HEK293 (cell line): ENCODE data around the gene MARF1.
"Not testable (repeated sequence)": the region's sequence is repeated elsewhere in the genome, so short reads cannot be mapped to it uniquely, and the experiment has no call there.

ENCODE experiments used
- CTCF ChIA-PET: fragments of 350-600 bp; formaldehyde crosslinking; extraction: SDS; loops from one replicate; lab custom pipeline; 2021; ENCODE audit warnings: antibody characterized with exemption; lab: Yijun Ruan, JAX
- POLR2A ChIA-PET: fragments of 300-600 bp; formaldehyde crosslinking; extraction: SDS; loops from one replicate; lab custom pipeline; 2020; ENCODE audit warnings: antibody characterized with exemption, inconsistent platforms; lab: Yijun Ruan, JAX
- H3K27ac ChIP-seq: fragments of 200-500 bp; sonication (Bioruptor generic); 2 replicates; pipeline ENCODE4 v1.5.1; 2014; ENCODE audit warnings: low read depth, low read length, control low read depth, inconsistent platforms; ENCODE audit errors: extremely low read depth
- H3K36me3 ChIP-seq, 2 experiments: fragments of 200-500 bp in 1 of 2; sonication (Bioruptor generic) in 1 of 2; 1 replicate in 1 of 2; 2 replicates in 1 of 2; pipeline ENCODE4 v1.5.1; 2014 to 2017; ENCODE audit warnings: inconsistent platforms in 2 of 2, low read length in 2 of 2; ENCODE audit not compliant: control insufficient read depth in 2 of 2, insufficient read depth in 1 of 2
- H3K4me1 ChIP-seq: fragments of 200-500 bp; sonication (Bioruptor generic); 2 replicates; pipeline ENCODE4 v1.5.1; 2014; ENCODE audit warnings: mild to moderate bottlenecking, low read length, inconsistent platforms; ENCODE audit not compliant: control insufficient read depth, insufficient read depth
- H3K4me3 ChIP-seq: 2 replicates; pipeline ENCODE4 v1.5.1; 2011; ENCODE audit warnings: low read depth, mild to moderate bottlenecking, control low read depth, low read length, moderate library complexity
- H3K9me3 ChIP-seq: fragments of 200-500 bp; sonication (Bioruptor generic); 2 replicates; pipeline ENCODE4 v1.5.1; 2014; ENCODE audit warnings: low read depth, low read length, inconsistent platforms; ENCODE audit not compliant: control insufficient read depth, insufficient read depth
- GLI2 ChIP-seq: fragments of 450-650 bp; formaldehyde crosslinking; IDR thresholded peaks from 2 replicates; pipeline ENCODE4; 2017; ENCODE audit warnings: missing biosample characterization, missing genetic modification characterization, low read depth, borderline replicate concordance
- GLI4 ChIP-seq: fragments of 450-650 bp; formaldehyde crosslinking; IDR thresholded peaks from 2 replicates; pipeline ENCODE4 v1.5.1; 2016; ENCODE audit warnings: missing biosample characterization, missing genetic modification characterization
- KLF1 ChIP-seq: fragments of 450-650 bp; formaldehyde crosslinking; IDR thresholded peaks from 2 replicates; pipeline ENCODE4 v1.5.1; 2016; ENCODE audit warnings: missing biosample characterization, missing genetic modification characterization
- PRDM1 ChIP-seq: fragments of 450-650 bp; formaldehyde crosslinking; IDR thresholded peaks from 2 replicates; pipeline ENCODE4; 2016; ENCODE audit warnings: missing biosample characterization, missing genetic modification characterization
- REPIN1 ChIP-seq: fragments of 450-650 bp; formaldehyde crosslinking; IDR thresholded peaks from 2 replicates; pipeline ENCODE4 v1.5.1; 2017; ENCODE audit warnings: missing biosample characterization, missing genetic modification characterization, low read depth
- SP2 ChIP-seq: fragments of 450-650 bp; formaldehyde crosslinking; IDR thresholded peaks from 2 replicates; pipeline ENCODE4 v1.5.1; 2016; ENCODE audit warnings: missing biosample characterization, missing genetic modification characterization
- SP3 ChIP-seq: fragments of 450-650 bp; formaldehyde crosslinking; IDR thresholded peaks from 2 replicates; pipeline ENCODE4 v1.5.1; 2016; ENCODE audit warnings: missing biosample characterization, missing genetic modification characterization
- ZFP3 ChIP-seq: fragments of 450-650 bp; formaldehyde crosslinking; IDR thresholded peaks from 2 replicates; pipeline ENCODE4 v1.5.1; 2016; ENCODE audit warnings: low read depth, missing biosample characterization, missing genetic modification characterization
- ZFP41 ChIP-seq: fragments of 450-650 bp; formaldehyde crosslinking; IDR thresholded peaks from 2 replicates; pipeline ENCODE4 v1.5.1; 2016; ENCODE audit warnings: missing biosample characterization, missing genetic modification characterization, borderline replicate concordance
- ZNF157 ChIP-seq: fragments of 450-650 bp; formaldehyde crosslinking; IDR thresholded peaks from 2 replicates; pipeline ENCODE4 v1.5.1; 2016; ENCODE audit warnings: missing biosample characterization, missing genetic modification characterization
- ZNF184 ChIP-seq: fragments of 450-650 bp; IDR thresholded peaks from 2 replicates; pipeline ENCODE4 v1.5.1; 2018; ENCODE audit warnings: missing biosample characterization, mild to moderate bottlenecking, missing genetic modification characterization
- ZNF214 ChIP-seq: fragments of 450-650 bp; formaldehyde crosslinking; IDR thresholded peaks from 2 replicates; pipeline ENCODE4 v1.5.1; 2017; ENCODE audit warnings: missing biosample characterization, mild to moderate bottlenecking, missing genetic modification characterization, borderline replicate concordance
- ZNF23 ChIP-seq: fragments of 450-650 bp; formaldehyde crosslinking; IDR thresholded peaks from 2 replicates; pipeline ENCODE4 v1.5.1; 2016; ENCODE audit warnings: missing biosample characterization, missing genetic modification characterization, borderline replicate concordance
- ZNF26 ChIP-seq: fragments of 450-650 bp; formaldehyde crosslinking; IDR thresholded peaks from 2 replicates; pipeline ENCODE4 v1.5.1; 2016; ENCODE audit warnings: missing biosample characterization, missing genetic modification characterization
- ZNF423 ChIP-seq: fragments of 450-650 bp; formaldehyde crosslinking; IDR thresholded peaks from 2 replicates; pipeline ENCODE4 v1.5.1; 2016; ENCODE audit warnings: missing biosample characterization, missing genetic modification characterization
- ZNF548 ChIP-seq: fragments of 450-650 bp; formaldehyde crosslinking; IDR thresholded peaks from 2 replicates; pipeline ENCODE4 v1.5.1; 2016; ENCODE audit warnings: missing biosample characterization, missing genetic modification characterization
- ZNF660 ChIP-seq: fragments of 450-650 bp; IDR thresholded peaks from 2 replicates; pipeline ENCODE4 v1.5.1; 2018; ENCODE audit warnings: missing biosample characterization, mild to moderate bottlenecking, missing genetic modification characterization
- ZNF768 ChIP-seq: fragments of 450-650 bp; formaldehyde crosslinking; IDR thresholded peaks from 2 replicates; pipeline ENCODE4 v1.5.1; 2018; ENCODE audit warnings: missing biosample characterization, mild to moderate bottlenecking, missing genetic modification characterization
- ZNF792 ChIP-seq: fragments of 450-650 bp; formaldehyde crosslinking; IDR thresholded peaks from 2 replicates; pipeline ENCODE4 v1.5.1; 2016; ENCODE audit warnings: missing biosample characterization, missing genetic modification characterization
- ZSCAN4 ChIP-seq: fragments of 450-650 bp; formaldehyde crosslinking; IDR thresholded peaks from 2 replicates; pipeline ENCODE4 v1.5.1; 2017; ENCODE audit warnings: missing biosample characterization, missing genetic modification characterization

Gene MARF1

GRCh38 chr16:15576960-15577958 lies 65.7 kb downstream of the MARF1 start:
- Histone ChIP-seq H3K4me3 (no peak overlapping the region), H3K27ac (no peak overlapping the region), H3K4me1 (no peaks in the 10 kb centered on the region), H3K9me3 (no peaks in the 10 kb centered on the region), H3K36me3 (no peaks in the 10 kb centered on the region)
- CTCF ChIA-PET = interaction anchor here (0.5 kb wide), 1 partner anchor 12 kb away, joined by 3 read pairs; no protein-coding TSS in a partner anchor
- POLR2A ChIA-PET = no interaction called here
- TF ChIP-seq ZNF423 (tag by site-specific recombination) (no peak), ZFP41 (tag by site-specific recombination) (no peak), ZNF157 (no peak), ZNF23 (tag by site-specific recombination) (no peak), GLI4 (tag by site-specific recombination) (no peak), REPIN1 (tag by site-specific recombination) (no peak), GLI2 (tag by site-specific recombination) (no peak), SP3 (tag by site-specific recombination) (no peak), PRDM1 (tag by site-specific recombination) (no peak), ZNF768 (no peak), ZNF184 (tag by site-specific recombination) (no peak), ZFP3 (tag by site-specific recombination) (no peak), ZNF548 (no peak), KLF1 (tag by site-specific recombination) (no peak)
- TF ChIP-seq, all 188 proteins: peak for 0

- H3K9me3 ChIP-seq = no peaks in the 10 kb centered on the region
- TF ChIP-seq ZNF26 (tag by site-specific recombination) (no peak), ZNF214 (no peak), ZSCAN4 (no peak), SP2 (no peak), ZNF660 (tag by site-specific recombination) (no peak)
- TF ChIP-seq, all 188 proteins: peak for 0
- ChIA-PET POLR2A (no interaction called here), CTCF (interaction anchor here (0.9 kb wide), 1 partner anchor 25 kb away, joined by 5 read pairs; no protein-coding TSS in a partner anchor)
- Histone ChIP-seq H3K4me3 (no peak overlapping the region), H3K27ac (no peak overlapping the region), H3K4me1 (no peaks in the 10 kb centered on the region), H3K36me3 (no peaks in the 10 kb centered on the region)
These were observed 67.5 kb downstream of the MARF1 start for GRCh38 chr16:15575293-15576049.

- Histone ChIP-seq H3K36me3 (no peaks in the 10 kb centered on the region), H3K4me3 (no peak overlapping the region), H3K27ac (no peak overlapping the region), H3K4me1 (no peaks in the 10 kb centered on the region), H3K9me3 (no peaks in the 10 kb centered on the region)
- ChIA-PET POLR2A (no interaction called here), CTCF (no interaction called here)
- no peak for TF ChIP-seq ZNF792
These were observed 68.4 kb downstream of the MARF1 start for GRCh38 chr16:15574614-15574948.

GRCh38 chr16:15573896-15574613 lies 68.9 kb downstream of the MARF1 start:
- CTCF ChIA-PET = interaction anchor here (0.6 kb wide), 1 partner anchor 139 kb away, joined by 3 read pairs; no protein-coding TSS in a partner anchor
- H3K9me3 ChIP-seq, H3K36me3 ChIP-seq, H3K4me3 ChIP-seq, POLR2A ChIA-PET, H3K27ac ChIP-seq, H3K4me1 ChIP-seq: not testable (repeated sequence)
